ENCODE results near the gene ANKRD63. TPM values are rescaled to one million over a fixed set of nuclear protein-coding genes. Genes with fewer than 3 reads are reported as not detected.

Gene ANKRD63
- total and polyA plus RNA-seq, 2 of the 8 experiments (the other 6 are each of a cell fraction or from before 2014, with no cell fraction given): 0.18 to 0.26 TPM

- no peak for TF ChIP-seq BRCA1 (IDR thresholded peaks at IDR 0.05; ENCODE audit: low read depth, low read length)
- TF ChIP-seq RBBP5 (IDR thresholded peaks at IDR 0.05; ENCODE audit: borderline replicate concordance, low read depth, low read length): no peak
- TF ChIP-seq GTF2F1 (IDR thresholded peaks at IDR 0.05; ENCODE audit: borderline replicate concordance, low read depth, low read length): no peak
- TF ChIP-seq TAF7 (optimal IDR thresholded peaks at IDR 0.05; ENCODE audit: borderline replicate concordance, low read depth, low read length): no peak
- no peak for TF ChIP-seq GABPA (IDR thresholded peaks at IDR 0.05; ENCODE audit: borderline replicate concordance, insufficient read depth, low read length)
- TF ChIP-seq TEAD4 (IDR thresholded peaks at IDR 0.05; ENCODE audit: low read depth, low read length): no peak
- TF ChIP-seq ASH2L (IDR thresholded peaks at IDR 0.05; ENCODE audit: low read length): no peak
- TF ChIP-seq SP1 (IDR thresholded peaks at IDR 0.05; ENCODE audit: low read depth, low read length): no peak
- no peak for TF ChIP-seq CBX5 (IDR thresholded peaks at IDR 0.05; ENCODE audit: low read depth, low read length)
- TF ChIP-seq, protein P1, sequence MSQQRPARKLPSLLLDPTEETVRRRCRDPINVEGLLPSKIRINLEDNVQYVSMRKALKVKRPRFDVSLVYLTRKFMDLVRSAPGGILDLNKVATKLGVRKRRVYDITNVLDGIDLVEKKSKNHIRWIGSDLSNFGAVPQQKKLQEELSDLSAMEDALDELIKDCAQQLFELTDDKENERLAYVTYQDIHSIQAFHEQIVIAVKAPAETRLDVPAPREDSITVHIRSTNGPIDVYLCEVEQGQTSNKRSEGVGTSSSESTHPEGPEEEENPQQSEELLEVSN (IDR thresholded peaks at IDR 0.05): no peak
- TF ChIP-seq HDAC6 (IDR thresholded peaks at IDR 0.05; ENCODE audit: low read depth, low read length): no peak
Measured at GRCh38 chr15:40271685-40272484, 11.0 kb downstream of the ANKRD63 start (continued).

Data from H1 (cell line).